Renal pelvis (tissue), 12 donors: Measurements from ENCODE around the gene SLC30A7. TPM values are rescaled to one million over a fixed set of nuclear protein-coding genes. Genes with fewer than 3 reads are reported as not detected.
"Not testable (repeated sequence)": the region's sequence is repeated elsewhere in the genome, so short reads cannot be mapped to it uniquely, and the experiment has no call there.

Experiments used
- DNase-seq: peaks from one replicate; pipeline ENCODE4 v3.0.0-alpha.2; 2013
- long read RNA-seq, 16 experiments: transcript quantifications; one replicate each; lab custom pipeline, GENCODE V29; 2026
- polyA plus RNA-seq, 3 donors: library from polyadenylated mRNA; unstranded; fragments of 120-200 nt; gene quantifications; one replicate each; pipeline ENCODE4 v1.2.1, GENCODE V29; 2013; ENCODE audit not compliant: insufficient read length in 3 of 3

The SLC30A7 gene, protein sequence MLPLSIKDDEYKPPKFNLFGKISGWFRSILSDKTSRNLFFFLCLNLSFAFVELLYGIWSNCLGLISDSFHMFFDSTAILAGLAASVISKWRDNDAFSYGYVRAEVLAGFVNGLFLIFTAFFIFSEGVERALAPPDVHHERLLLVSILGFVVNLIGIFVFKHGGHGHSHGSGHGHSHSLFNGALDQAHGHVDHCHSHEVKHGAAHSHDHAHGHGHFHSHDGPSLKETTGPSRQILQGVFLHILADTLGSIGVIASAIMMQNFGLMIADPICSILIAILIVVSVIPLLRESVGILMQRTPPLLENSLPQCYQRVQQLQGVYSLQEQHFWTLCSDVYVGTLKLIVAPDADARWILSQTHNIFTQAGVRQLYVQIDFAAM
- 10 to 100 TPM; 13.4 to 20.9 (median 20.4) TPM for polyA plus RNA-seq
- long read RNA-seq, donor 1, full-length matches to known transcripts = 1 of 1 reads
- long read RNA-seq, donor 1, partial matches to known transcripts = 0 of 1 reads
- long read RNA-seq, donor 1, other reads (novel, unspliced or antisense) = 0 of 1 reads
- long read RNA-seq, donor 2, full-length matches to known transcripts = 3 of 74 reads
- long read RNA-seq, donor 2, partial matches to known transcripts = 22 of 74 reads
- long read RNA-seq, donor 2, other reads (novel, unspliced or antisense) = 49 of 74 reads
- long read RNA-seq, donor 3, full-length matches to known transcripts = 2 of 2 reads
- long read RNA-seq, donor 3, partial matches to known transcripts = 0 of 2 reads
- long read RNA-seq, donor 3, other reads (novel, unspliced or antisense) = 0 of 2 reads
- long read RNA-seq, donor 4, full-length matches to known transcripts = 2 of 2 reads
- long read RNA-seq, donor 4, partial matches to known transcripts = 0 of 2 reads
- long read RNA-seq, donor 4, other reads (novel, unspliced or antisense) = 0 of 2 reads
- long read RNA-seq, donor 5 = 0 reads
- long read RNA-seq, donor 6, partial matches to known transcripts = 0 of 4 reads
- long read RNA-seq, donor 6, other reads (novel, unspliced or antisense) = 0 of 4 reads
- long read RNA-seq, donor 7, full-length matches to known transcripts = 3 of 3 reads
- long read RNA-seq, donor 7, partial matches to known transcripts = 0 of 3 reads
- long read RNA-seq, donor 7, other reads (novel, unspliced or antisense) = 0 of 3 reads
- long read RNA-seq, donor 8, partial matches to known transcripts = 7 of 8 reads
- long read RNA-seq, donor 8, other reads (novel, unspliced or antisense) = 0 of 8 reads
- long read RNA-seq, donor 9, full-length matches to known transcripts = 2 of 2 reads
- long read RNA-seq, donor 9, partial matches to known transcripts = 0 of 2 reads
- long read RNA-seq, donor 9, other reads (novel, unspliced or antisense) = 0 of 2 reads
- long read RNA-seq, donor 10, full-length matches to known transcripts = 3 of 45 reads
- long read RNA-seq, donor 10, partial matches to known transcripts = 42 of 45 reads
- long read RNA-seq, donor 10, other reads (novel, unspliced or antisense) = 0 of 45 reads
- long read RNA-seq, donor 11, partial matches to known transcripts = 0 of 1 reads
- long read RNA-seq, donor 11, other reads (novel, unspliced or antisense) = 0 of 1 reads
- long read RNA-seq, donor 12, full-length matches to known transcripts = 5 of 5 reads
- long read RNA-seq, donor 12, partial matches to known transcripts = 0 of 5 reads
- long read RNA-seq, donor 12, other reads (novel, unspliced or antisense) = 0 of 5 reads
- long read RNA-seq, donor 13, full-length matches to known transcripts = 3 of 3 reads
- long read RNA-seq, donor 13, partial matches to known transcripts = 0 of 3 reads
- long read RNA-seq, donor 13, other reads (novel, unspliced or antisense) = 0 of 3 reads
- long read RNA-seq, donor 14 = 0 reads
- long read RNA-seq, donor 15, full-length matches to known transcripts = 2 of 2 reads
- long read RNA-seq, donor 15, partial matches to known transcripts = 0 of 2 reads
- long read RNA-seq, donor 15, other reads (novel, unspliced or antisense) = 0 of 2 reads
- long read RNA-seq, donor 16, full-length matches to known transcripts = 7 of 12 reads
- long read RNA-seq, donor 16, partial matches to known transcripts = 5 of 12 reads
- long read RNA-seq, donor 16, other reads (novel, unspliced or antisense) = 0 of 12 reads

DNA sequence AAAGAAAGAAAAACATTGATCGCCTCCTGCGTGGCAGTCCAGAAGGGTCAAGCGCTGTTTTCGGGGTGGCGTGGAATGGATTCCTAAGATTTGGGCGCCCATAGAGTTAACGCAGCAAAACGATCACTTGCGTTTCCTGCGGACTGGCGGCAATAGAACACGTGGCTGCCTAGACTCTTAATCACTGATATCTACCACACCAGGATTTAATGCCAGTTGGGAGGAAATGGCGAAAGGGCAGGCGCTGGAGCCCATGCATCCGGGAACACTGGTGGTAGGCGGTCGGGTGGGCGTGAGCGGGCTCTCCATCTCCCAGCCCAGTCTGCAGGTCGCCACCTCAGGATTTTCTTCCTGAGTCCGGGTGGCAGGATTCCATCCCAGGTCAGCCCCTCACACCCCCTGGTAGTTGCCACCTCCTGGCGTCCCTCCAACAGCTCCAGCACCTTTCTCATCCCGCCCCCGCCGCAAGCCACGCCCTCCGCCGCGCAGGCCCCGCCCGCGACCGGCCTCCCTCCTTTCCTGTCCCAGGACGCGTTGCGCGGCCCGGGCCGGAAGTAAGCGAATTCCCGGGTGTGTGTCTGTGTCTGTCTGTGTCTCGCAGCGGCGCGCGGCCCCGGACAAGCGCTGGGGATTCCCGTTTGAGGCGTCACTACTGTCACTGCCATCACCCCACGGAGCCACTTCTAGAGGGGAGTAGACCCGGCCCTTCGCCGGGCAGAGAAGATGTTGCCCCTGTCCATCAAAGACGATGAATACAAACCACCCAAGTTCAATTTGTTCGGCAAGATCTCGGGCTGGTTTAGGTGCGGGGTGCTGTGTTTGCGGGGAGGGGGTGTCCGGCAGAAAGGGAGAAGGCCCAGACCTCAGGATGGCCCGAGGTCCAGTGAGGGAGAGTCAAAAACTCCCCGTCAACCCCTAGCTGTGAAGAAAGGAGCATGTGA lies at the start of gene SLC30A7:
SLC30A7 (plus strand) TSS at position 551 of the 941 bp plus-strand sequence; CDS start at position 724, 173 bp downstream.
- peak; percentile 90 for DNase-seq

- DNase-seq = no peak
These were observed 48.4 kb upstream of the SLC30A7 start for GRCh38 chr1:100847361-100848082.

DNA sequence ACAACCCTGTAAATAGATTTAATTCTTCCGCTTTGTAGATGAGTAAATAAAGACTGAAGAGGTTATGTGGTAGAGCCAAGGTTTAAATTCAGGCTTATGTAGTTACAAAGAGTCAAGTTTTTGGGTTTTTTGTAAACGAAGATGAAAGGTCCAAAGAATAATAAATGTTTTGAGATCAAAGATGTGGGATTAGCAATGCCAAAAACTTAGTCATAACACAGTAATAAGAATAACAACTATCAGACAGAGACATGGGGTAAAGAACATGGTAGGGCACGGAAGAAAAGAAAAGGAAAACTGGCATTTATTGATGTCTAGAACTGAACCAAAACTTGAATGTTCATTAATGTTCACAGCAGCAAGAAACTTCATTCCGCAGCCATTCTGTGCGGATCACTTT lies 44.2 kb upstream of the SLC30A7 start:
- no peak for DNase-seq

DNA sequence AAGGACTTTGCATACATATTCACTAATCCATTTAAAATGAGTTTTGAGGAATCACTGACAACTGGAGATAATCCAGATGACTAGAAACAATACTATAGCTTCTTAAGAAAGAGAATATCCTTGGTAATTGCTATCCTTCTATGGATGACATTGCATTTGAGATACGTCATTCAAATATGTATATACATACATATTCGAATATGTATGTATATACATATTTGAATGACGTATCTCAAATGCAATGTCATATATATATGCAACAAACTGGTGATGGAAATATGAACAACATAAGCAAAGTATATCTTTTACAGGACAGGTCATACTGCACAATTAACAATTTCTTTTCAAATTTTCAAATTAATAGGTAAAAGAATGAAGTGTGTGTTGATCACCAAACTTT lies 42.9 kb upstream of the SLC30A7 start:
- no peak for DNase-seq

- DNase-seq = not testable (repeated sequence)
These were observed 40.8 kb upstream of the SLC30A7 start for GRCh38 chr1:100855116-100855515.

DNA sequence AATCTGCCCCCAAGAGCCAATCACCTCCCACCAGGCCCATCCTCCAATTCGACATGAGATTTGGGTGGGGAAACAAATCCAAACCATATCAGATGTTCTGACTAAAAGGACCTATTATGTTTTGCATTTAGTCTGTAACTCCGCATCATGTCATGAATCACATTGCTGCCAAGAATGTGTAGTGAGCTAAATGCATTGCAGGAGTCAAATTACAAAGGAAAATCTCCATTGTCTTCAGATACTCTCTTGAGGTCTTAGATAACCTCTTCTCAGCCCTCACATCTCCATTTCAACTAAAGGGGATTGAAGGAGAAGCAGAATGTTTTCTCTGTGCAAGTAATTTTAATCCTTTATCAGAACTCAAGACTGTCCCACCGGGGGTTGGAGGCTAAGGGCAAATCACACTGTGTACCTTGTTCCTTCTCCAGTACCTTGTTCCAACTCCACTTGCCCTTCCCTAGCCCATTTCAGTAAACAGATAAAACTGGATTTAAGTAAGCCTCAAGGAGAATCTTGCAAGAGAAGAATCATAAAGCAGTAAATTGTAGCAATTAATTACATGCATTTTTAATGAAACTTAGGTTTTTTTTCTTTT lies 35.4 kb upstream of the SLC30A7 start:
- DNase-seq = peak; percentile 3

GRCh38 chr1:100861379-100861778 lies 34.5 kb upstream of the SLC30A7 start:
- DNase-seq = no peak

DNA sequence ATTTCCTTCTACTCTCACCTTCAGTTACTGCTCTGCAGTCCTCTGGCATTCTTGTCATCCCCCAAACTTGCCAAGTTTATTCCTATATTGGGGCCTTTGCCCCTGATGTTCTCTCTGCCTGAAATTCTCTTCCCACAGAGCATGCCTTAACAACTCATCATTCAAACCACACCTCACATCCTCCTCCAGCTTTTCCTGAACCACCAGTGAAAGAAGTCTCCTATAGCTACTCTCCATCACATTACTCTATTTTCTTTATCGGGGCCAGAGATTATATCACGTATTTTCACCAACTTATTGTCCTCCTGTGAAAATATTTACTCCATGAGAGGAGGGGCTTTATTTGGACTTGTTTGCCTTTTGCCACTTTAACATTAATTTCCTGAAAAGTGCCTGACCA lies 33.3 kb upstream of the SLC30A7 start:
- no peak for DNase-seq

- peak; percentile 22 for DNase-seq
These were observed 29.6 kb upstream of the SLC30A7 start for GRCh38 chr1:100866041-100866900.

DNA sequence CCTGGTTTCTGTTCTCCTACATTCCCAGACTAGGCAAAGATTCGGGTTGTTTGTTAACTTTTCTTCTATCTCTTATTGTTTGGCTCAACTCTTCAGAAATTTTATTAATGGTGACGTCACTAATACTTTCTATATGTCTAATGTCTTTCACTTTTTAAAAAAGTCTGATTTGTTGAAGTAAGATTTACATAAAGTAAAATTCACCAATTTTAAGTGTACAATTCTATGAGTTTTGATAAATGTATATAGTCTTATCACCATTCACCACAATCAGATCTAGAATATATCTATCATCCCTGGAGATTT lies 29.0 kb upstream of the SLC30A7 start:
- DNase-seq = no peak

DNA sequence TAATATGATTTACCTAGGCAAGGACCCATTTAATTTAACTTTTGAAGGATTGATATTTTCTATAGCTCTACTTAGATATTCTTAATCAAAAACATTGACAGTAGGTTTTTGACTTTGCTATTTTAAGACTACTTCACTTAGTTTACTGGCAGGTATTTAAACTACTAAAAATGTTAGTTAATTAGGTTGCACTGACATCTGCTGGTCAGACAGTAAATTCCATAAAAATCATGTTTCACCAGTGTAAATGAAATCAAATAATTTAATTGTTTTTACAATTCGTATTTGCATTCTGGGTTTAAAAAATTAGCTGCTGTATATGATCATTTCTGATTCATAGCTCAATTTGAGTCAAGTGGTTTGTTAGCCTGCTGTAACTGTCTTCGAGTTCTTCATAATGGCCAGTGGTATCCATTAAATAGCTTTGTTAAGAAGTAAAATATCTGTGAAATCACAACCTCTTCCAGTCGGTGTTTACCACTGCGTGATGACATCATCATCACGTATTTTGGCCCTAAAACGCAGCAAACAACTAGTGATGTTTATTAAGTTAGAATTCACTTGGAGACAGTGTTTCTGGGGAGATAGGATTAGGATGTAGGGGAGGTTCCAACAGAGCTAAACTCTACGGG lies 27.4 kb upstream of the SLC30A7 start:
- DNase-seq = peak; percentile 37

DNA sequence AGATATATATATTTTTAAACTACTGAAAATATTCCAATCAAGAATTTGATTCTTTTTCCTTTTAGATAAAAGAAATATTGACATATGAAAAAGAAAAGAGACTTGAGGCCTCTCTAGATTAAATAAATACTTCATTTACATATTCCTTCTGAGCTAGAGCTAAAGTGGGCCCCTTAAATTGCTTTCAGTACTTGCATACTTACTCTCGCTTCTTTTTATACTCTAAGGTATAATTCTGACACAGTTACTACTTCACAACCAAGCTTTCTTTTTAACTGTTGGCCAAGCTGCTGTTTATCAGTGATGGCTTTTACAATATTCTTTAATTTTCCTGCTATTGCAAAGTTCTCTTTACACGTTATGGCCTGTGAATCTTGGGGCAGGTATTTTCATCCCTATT lies 25.9 kb upstream of the SLC30A7 start:
- DNase-seq = no peak

DNA sequence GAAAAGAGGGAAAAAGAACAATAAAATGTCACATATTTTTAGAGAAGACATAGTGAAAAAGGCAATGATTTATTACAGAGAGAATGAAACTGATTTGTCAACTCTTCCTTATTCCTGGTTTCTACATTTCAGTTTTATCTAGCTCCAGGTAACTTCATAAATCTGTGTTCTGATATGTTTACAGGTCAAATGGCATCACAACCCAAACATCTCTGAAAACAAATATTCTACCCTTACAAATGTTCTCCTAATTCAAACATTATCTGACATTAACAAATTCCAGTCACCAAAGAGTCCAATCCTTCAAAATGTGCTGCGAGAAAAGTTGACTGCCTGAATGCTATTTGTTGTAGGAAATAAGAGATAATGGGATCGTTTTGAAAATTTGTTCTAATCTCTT lies 21.5 kb upstream of the SLC30A7 start:
- DNase-seq = no peak

- DNase-seq = no peak
These were observed 20.7 kb upstream of the SLC30A7 start for GRCh38 chr1:100875228-100875627.

- DNase-seq = no peak
These were observed 19.6 kb upstream of the SLC30A7 start for GRCh38 chr1:100876291-100876690.

DNA sequence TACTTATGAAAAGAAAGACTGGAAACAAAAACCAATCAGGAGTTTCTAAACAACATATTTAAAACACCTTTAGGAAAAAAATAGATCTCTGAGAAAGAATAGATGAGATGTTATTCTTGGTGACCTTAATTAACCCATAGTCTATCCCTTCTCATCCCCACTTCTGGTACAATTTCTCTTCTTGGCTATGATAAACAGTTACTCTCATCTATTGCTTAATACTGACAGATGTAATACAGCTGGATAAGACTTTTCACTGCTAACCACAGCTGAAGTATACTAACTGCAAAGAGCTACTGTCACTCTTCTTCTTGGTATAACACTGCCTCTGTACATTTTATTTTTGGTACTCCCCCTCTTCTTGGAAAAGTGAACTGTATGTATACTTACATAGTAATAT lies 16.5 kb upstream of the SLC30A7 start:
- DNase-seq = no peak
